ENCODE measurements around the gene KIT. TPM values are rescaled to one million over a fixed set of nuclear protein-coding genes. Genes with fewer than 3 reads are reported as not detected.

KIT gene
- total RNA-seq, 1 donor from 2014 or later = 8.1 TPM

DNA sequence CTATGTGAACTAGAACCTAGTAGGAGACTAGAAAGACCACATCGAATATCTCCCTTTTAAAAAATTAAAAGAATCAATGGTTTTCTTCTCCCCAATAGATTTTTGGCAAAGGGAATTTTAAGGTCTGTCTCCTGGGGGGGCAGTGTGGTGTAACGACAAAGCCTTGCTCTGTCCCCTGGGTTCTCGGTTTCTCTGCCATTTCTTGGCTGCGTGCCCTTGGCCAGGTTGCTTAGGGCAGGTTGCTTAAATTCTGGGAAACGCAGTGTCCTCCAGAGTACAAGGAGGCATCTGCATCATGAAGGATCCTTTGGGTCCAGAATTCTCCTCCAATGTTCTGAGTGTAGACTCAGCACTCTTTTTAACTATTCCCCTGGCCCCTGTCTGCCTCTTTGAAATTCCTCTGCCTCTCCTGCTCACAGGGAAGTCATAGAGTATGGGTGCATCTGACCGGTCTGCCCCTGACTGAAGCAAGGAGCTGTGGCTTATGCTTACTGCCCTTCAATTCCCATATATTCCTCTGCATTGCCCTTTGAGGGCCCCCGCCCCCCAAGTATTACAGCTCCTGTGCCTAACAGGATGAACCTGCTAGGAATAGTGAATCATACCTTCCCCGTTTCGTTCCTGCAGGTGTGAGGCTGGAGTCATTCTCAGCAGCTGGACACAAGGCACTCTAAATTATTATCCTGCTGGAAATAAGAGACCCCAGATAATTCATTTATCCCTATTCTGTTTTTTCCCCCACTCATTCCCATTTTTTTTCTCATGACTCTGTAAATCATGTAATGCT is 2.2 kb downstream of the KIT start:
- no peak overlapping the region for H3K27ac ChIP-seq (ENCODE audit: low read depth, low read length)
- no peaks in the 10 kb centered on the region for H3K9me3 ChIP-seq (ENCODE audit: insufficient read depth, low read depth, low read length)
- H3K4me1 ChIP-seq (ENCODE audit: insufficient read depth, low read length) = peaks cover 29% of the 10 kb centered on the region
- Mint-ChIP-seq H3K9me3 (ENCODE audit: unreplicated experiment) (no peaks in the 10 kb centered on the region), H3K27me3 (ENCODE audit: low read depth, unreplicated experiment) (peaks cover 20% of the 10 kb centered on the region), H3K36me3 (ENCODE audit: low read depth, unreplicated experiment) (no peaks in the 10 kb centered on the region), H3K4me3 (ENCODE audit: unreplicated experiment) (peak overlapping the region; percentile 88), H3K4me1 (ENCODE audit: low read depth, unreplicated experiment) (peaks cover 21% of the 10 kb centered on the region), H3K27ac (ENCODE audit: unreplicated experiment) (no peak overlapping the region)
- no peaks in the 10 kb centered on the region for H4K20me1 ChIP-seq (ENCODE audit: insufficient read depth, low read length)
- H3K27me3 ChIP-seq (ENCODE audit: insufficient read depth, low read length) = peaks cover 14% of the 10 kb centered on the region
- H3K79me2 ChIP-seq (ENCODE audit: insufficient read depth, low read length) = peaks cover 10% of the 10 kb centered on the region
- no peaks in the 10 kb centered on the region for H3K36me3 ChIP-seq (ENCODE audit: insufficient read depth, low read length)
- TF ChIP-seq, protein P1, sequence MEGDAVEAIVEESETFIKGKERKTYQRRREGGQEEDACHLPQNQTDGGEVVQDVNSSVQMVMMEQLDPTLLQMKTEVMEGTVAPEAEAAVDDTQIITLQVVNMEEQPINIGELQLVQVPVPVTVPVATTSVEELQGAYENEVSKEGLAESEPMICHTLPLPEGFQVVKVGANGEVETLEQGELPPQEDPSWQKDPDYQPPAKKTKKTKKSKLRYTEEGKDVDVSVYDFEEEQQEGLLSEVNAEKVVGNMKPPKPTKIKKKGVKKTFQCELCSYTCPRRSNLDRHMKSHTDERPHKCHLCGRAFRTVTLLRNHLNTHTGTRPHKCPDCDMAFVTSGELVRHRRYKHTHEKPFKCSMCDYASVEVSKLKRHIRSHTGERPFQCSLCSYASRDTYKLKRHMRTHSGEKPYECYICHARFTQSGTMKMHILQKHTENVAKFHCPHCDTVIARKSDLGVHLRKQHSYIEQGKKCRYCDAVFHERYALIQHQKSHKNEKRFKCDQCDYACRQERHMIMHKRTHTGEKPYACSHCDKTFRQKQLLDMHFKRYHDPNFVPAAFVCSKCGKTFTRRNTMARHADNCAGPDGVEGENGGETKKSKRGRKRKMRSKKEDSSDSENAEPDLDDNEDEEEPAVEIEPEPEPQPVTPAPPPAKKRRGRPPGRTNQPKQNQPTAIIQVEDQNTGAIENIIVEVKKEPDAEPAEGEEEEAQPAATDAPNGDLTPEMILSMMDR (IDR thresholded peaks at IDR 0.05; ENCODE audit: insufficient read depth, low read depth, low read length) = no peak
- no peak for TF ChIP-seq EZH2 (IDR thresholded peaks at IDR 0.05; ENCODE audit: insufficient read depth, low read length)
- FAIRE-seq = no peak
- H3K4me2 ChIP-seq (ENCODE audit: low read length) = peak overlapping the region; percentile 94
- no peak for DNase-seq (ENCODE audit: low read depth)
- peak overlapping the region; percentile 78 for H3K9ac ChIP-seq (ENCODE audit: low read length)
- no peak overlapping the region for H2AFZ ChIP-seq (ENCODE audit: low read depth, low read length)
- no peak overlapping the region for H3K4me3 ChIP-seq (ENCODE audit: insufficient read depth, low read depth, low read length)

DNA sequence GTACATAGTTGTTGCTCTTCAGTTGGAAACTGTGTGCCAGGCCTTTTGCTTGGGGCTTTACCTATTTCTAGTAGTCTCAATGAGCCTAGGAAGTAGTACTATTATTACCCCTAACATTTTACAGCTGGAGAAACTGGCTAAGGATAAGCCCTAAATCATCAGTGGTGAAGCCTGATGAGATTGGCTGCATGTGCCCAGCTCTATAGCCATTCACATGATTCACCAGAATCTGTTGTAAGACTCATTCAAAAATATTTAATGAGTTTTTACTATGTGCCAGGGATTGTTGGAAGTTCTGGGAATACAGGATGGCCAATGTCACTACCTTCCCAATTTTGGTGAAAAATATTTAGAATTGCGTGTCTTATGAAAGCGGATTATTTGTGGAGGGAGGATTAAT is 2.8 kb downstream of the KIT start:
- Histone ChIP-seq H3K27ac (ENCODE audit: low read depth, low read length) (peak overlapping the region; percentile 69), H3K9me3 (ENCODE audit: insufficient read depth, low read depth, low read length) (no peaks in the 10 kb centered on the region), H3K4me1 (ENCODE audit: insufficient read depth, low read length) (peaks cover 29% of the 10 kb centered on the region), H3K79me2 (ENCODE audit: insufficient read depth, low read length) (peaks cover 10% of the 10 kb centered on the region), H3K4me2 (ENCODE audit: low read length) (peak overlapping the region; percentile 94), H2AFZ (ENCODE audit: low read depth, low read length) (no peak overlapping the region), H3K4me3 (ENCODE audit: insufficient read depth, low read depth, low read length) (no peak overlapping the region), H3K9ac (ENCODE audit: low read length) (no peak overlapping the region), H3K36me3 (ENCODE audit: insufficient read depth, low read length) (no peaks in the 10 kb centered on the region), H4K20me1 (ENCODE audit: insufficient read depth, low read length) (no peaks in the 10 kb centered on the region), H3K27me3 (ENCODE audit: insufficient read depth, low read length) (peaks cover 14% of the 10 kb centered on the region)
- H3K27me3 Mint-ChIP-seq (ENCODE audit: low read depth, unreplicated experiment) = peaks cover 19% of the 10 kb centered on the region
- H3K4me3 Mint-ChIP-seq (ENCODE audit: unreplicated experiment) = peak overlapping the region; percentile 4
- no peak for TF ChIP-seq EZH2 (IDR thresholded peaks at IDR 0.05; ENCODE audit: insufficient read depth, low read length)
- TF ChIP-seq, protein P1 (IDR thresholded peaks at IDR 0.05; ENCODE audit: insufficient read depth, low read depth, low read length) = no peak
- DNase-seq (ENCODE audit: low read depth) (no peak), FAIRE-seq (no peak)
- H3K36me3 Mint-ChIP-seq (ENCODE audit: low read depth, unreplicated experiment) = no peaks in the 10 kb centered on the region
- no peak overlapping the region for H3K27ac Mint-ChIP-seq (ENCODE audit: unreplicated experiment)
- no peaks in the 10 kb centered on the region for H3K9me3 Mint-ChIP-seq (ENCODE audit: unreplicated experiment)
- H3K4me1 Mint-ChIP-seq (ENCODE audit: low read depth, unreplicated experiment) = peaks cover 21% of the 10 kb centered on the region

DNA sequence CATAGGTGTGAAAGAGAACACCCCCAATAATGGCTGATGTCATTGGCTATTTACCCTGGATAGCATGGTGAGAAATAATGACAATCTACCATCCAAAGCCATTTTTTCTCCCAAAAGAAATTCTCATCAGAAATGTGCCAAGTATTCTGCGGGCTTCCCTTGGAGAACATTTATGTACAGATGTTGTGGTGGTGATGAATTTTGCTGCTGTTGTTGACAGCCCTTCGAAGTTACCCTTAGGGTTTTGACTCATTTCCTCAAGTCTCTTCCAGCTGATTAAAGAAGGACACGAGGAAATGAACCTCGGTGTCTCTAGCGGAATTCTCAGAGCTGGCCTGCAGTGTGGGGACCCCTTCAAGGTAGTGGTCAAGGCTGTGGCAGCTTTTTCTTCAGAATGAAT is 3.4 kb downstream of the KIT start:
- peaks cover 21% of the 10 kb centered on the region for H3K4me1 Mint-ChIP-seq (ENCODE audit: low read depth, unreplicated experiment)
- H3K36me3 Mint-ChIP-seq (ENCODE audit: low read depth, unreplicated experiment) = no peaks in the 10 kb centered on the region
- FAIRE-seq = peak; percentile 92
- H3K4me3 Mint-ChIP-seq (ENCODE audit: unreplicated experiment) = no peak overlapping the region
- Histone ChIP-seq H3K9ac (ENCODE audit: low read length) (no peak overlapping the region), H3K79me2 (ENCODE audit: insufficient read depth, low read length) (peaks cover 10% of the 10 kb centered on the region), H3K4me3 (ENCODE audit: insufficient read depth, low read depth, low read length) (no peak overlapping the region), H3K36me3 (ENCODE audit: insufficient read depth, low read length) (no peaks in the 10 kb centered on the region), H3K4me2 (ENCODE audit: low read length) (peak overlapping the region; percentile 64), H3K9me3 (ENCODE audit: insufficient read depth, low read depth, low read length) (no peaks in the 10 kb centered on the region), H3K27me3 (ENCODE audit: insufficient read depth, low read length) (peaks cover 11% of the 10 kb centered on the region), H3K4me1 (ENCODE audit: insufficient read depth, low read length) (peaks cover 29% of the 10 kb centered on the region), H4K20me1 (ENCODE audit: insufficient read depth, low read length) (no peaks in the 10 kb centered on the region), H2AFZ (ENCODE audit: low read depth, low read length) (no peak overlapping the region), H3K27ac (ENCODE audit: low read depth, low read length) (peak overlapping the region; percentile 69)
- no peaks in the 10 kb centered on the region for H3K9me3 Mint-ChIP-seq (ENCODE audit: unreplicated experiment)
- no peak overlapping the region for H3K27ac Mint-ChIP-seq (ENCODE audit: unreplicated experiment)
- TF ChIP-seq, protein P1 (IDR thresholded peaks at IDR 0.05; ENCODE audit: insufficient read depth, low read depth, low read length) = no peak
- TF ChIP-seq EZH2 (IDR thresholded peaks at IDR 0.05; ENCODE audit: insufficient read depth, low read length) = no peak
- peak; percentile 22 for DNase-seq (ENCODE audit: low read depth)
- H3K27me3 Mint-ChIP-seq (ENCODE audit: low read depth, unreplicated experiment) = peaks cover 13% of the 10 kb centered on the region

Data from astrocyte (in vitro differentiated cells and primary cell).